Activated naive CD4-positive, alpha-beta T cell treated with anti-CD3 and anti-CD28 coated beads, Interleukin-2, amount 50 U/mL, for 24 hours (primary cell): ENCODE results near the gene LMF1.
A peak's percentile ranks its signal among the peaks of the same experiment; 100 is the strongest.

Experiments used
- H3K27ac Mint-ChIP-seq: one replicate; pipeline ENCODE4 v1.8.0; 2021; ENCODE audit warnings: mild to moderate bottlenecking, mixed read lengths
- H3K27me3 Mint-ChIP-seq: one replicate; pipeline ENCODE4 v1.8.0; 2021; ENCODE audit warnings: mixed read lengths
- H3K36me3 Mint-ChIP-seq: one replicate; pipeline ENCODE4 v1.8.0; 2021; ENCODE audit warnings: mixed read lengths
- H3K4me1 Mint-ChIP-seq: one replicate; pipeline ENCODE4 v1.8.0; 2021; ENCODE audit warnings: mixed read lengths
- H3K4me3 Mint-ChIP-seq: one replicate; pipeline ENCODE4 v1.8.0; 2021; ENCODE audit warnings: mild to moderate bottlenecking, mixed read lengths
- H3K9me3 Mint-ChIP-seq: one replicate; pipeline ENCODE4 v1.8.0; 2021; ENCODE audit warnings: mixed read lengths

Gene LMF1

DNA sequence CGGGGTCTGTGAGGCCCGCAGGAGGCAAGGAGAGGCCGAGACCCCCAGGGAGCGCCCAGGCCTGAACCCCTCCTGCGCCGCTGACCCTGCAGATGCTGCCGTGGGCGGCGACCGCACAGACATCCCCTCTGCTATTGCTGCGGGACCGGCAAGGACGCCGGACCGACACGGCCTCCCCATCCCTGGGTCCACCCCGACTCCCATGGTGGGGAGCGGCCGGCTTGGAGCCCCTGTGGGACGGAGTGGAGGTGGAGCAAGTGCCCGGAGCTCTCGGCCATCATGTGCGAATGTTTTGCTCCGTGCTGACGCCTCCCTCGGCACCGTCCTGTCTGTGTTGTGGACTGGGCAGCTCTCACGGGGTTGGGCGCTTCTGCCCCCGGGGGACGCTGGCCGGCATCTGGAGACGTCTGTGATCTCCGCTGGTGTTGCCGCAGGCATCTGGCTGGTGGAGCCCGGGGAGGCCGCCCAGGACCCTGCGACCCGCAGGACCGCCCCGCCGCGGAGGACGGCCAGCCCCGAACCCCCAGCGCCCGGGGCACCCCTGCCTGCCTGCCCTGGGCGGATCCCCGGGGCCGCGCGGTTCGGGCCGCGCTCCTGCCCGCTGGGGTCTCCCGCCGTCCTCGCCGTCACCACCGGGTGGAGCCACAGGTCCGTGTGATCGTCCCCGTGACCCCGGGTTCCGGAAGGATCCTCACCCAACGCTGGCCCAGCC lies 157.4 kb downstream of the LMF1 start:
- peak overlapping the region; percentile 20 for H3K4me3 Mint-ChIP-seq
- no peaks in the 10 kb centered on the region for H3K9me3 Mint-ChIP-seq
- H3K27ac Mint-ChIP-seq = no peak overlapping the region
- H3K27me3 Mint-ChIP-seq = peaks cover 9% of the 10 kb centered on the region
- no peaks in the 10 kb centered on the region for H3K36me3 Mint-ChIP-seq
- H3K4me1 Mint-ChIP-seq = peaks cover 16% of the 10 kb centered on the region

DNA sequence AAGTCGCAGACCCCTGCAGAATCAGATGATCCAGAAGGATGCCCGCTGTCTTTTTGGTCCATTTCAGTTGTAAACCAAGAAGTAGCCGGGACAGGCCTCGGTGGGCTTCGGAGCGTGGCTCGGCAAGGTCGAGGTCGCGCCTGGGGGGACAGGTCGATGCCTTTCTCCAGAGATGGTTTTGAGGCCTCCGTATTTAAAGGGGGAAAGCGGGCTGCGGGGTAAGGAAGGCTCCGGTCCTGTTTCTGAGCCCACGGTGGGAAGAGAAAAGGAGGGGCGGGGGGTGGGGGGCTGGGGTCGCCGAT lies 162.7 kb downstream of the LMF1 start:
- peaks cover 4% of the 10 kb centered on the region for H3K27me3 Mint-ChIP-seq
- no peaks in the 10 kb centered on the region for H3K9me3 Mint-ChIP-seq
- no peaks in the 10 kb centered on the region for H3K36me3 Mint-ChIP-seq
- peak overlapping the region; percentile 97 for H3K4me3 Mint-ChIP-seq
- peaks cover 19% of the 10 kb centered on the region for H3K4me1 Mint-ChIP-seq
- peak overlapping the region; percentile 95 for H3K27ac Mint-ChIP-seq

DNA sequence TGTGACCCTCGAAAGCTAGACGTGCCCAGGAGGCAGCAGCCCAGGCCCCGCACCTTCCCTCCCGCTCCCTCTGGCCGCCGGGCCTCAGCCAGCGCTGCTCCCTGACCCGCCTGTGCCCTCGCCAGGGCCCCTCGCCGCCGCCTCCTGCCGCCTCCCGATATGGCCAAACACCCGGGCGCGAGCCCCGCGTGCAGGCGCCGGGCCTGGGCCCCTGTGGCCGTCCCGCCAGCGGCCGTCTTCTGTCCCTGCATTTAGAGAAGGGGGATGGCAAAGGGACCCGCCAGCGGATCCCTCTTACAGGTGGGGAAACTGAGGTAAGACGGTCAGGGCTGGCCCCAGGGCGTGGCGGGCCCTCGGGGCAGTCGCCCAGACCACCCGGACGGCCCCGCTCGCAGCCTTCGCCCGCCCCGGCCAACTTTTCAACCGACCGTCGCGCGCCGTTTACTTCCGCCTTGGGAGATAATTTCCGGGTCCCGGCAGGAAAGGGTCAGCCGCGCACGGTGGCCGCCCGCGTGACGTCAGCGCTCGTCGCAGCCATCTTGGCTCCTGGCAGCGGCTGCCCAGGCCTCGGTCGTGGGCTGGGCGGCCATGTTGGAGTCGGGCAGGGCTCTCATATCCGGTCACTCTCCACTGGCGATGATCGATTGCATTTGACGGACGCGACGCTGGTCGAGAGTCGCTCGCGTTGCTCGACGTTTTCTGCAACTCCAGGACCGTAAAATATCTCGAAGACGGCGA lies 163.3 kb downstream of the LMF1 start:
- peak overlapping the region; percentile 95 for H3K27ac Mint-ChIP-seq
- no peaks in the 10 kb centered on the region for H3K36me3 Mint-ChIP-seq
- H3K4me3 Mint-ChIP-seq = peak overlapping the region; percentile 97
- H3K27me3 Mint-ChIP-seq = no peaks in the 10 kb centered on the region
- peaks cover 16% of the 10 kb centered on the region for H3K4me1 Mint-ChIP-seq
- no peaks in the 10 kb centered on the region for H3K9me3 Mint-ChIP-seq

DNA sequence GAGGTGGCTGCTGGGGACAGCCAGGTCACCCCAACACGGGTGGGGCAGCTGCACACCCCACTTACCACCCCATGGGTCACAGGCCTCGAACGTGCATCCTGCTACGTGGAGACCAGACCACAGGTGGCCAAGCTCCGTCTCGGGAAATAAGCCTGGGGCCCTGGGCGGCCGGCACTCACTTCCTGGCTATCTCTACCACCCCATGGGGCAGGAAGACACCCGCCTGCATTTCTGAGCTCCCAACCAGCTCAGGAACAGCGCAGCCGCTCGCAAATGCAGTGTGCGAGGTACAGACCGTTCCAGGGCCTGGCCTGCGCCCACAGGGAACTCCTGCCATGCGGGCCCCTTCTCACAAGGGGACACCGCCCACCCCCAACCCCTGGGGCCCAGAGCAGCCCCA lies 165.3 kb downstream of the LMF1 start:
- peaks cover 1% of the 10 kb centered on the region for H3K27me3 Mint-ChIP-seq
- H3K9me3 Mint-ChIP-seq = no peaks in the 10 kb centered on the region
- peaks cover 16% of the 10 kb centered on the region for H3K4me1 Mint-ChIP-seq
- no peaks in the 10 kb centered on the region for H3K36me3 Mint-ChIP-seq
- no peak overlapping the region for H3K27ac Mint-ChIP-seq
- no peak overlapping the region for H3K4me3 Mint-ChIP-seq

DNA sequence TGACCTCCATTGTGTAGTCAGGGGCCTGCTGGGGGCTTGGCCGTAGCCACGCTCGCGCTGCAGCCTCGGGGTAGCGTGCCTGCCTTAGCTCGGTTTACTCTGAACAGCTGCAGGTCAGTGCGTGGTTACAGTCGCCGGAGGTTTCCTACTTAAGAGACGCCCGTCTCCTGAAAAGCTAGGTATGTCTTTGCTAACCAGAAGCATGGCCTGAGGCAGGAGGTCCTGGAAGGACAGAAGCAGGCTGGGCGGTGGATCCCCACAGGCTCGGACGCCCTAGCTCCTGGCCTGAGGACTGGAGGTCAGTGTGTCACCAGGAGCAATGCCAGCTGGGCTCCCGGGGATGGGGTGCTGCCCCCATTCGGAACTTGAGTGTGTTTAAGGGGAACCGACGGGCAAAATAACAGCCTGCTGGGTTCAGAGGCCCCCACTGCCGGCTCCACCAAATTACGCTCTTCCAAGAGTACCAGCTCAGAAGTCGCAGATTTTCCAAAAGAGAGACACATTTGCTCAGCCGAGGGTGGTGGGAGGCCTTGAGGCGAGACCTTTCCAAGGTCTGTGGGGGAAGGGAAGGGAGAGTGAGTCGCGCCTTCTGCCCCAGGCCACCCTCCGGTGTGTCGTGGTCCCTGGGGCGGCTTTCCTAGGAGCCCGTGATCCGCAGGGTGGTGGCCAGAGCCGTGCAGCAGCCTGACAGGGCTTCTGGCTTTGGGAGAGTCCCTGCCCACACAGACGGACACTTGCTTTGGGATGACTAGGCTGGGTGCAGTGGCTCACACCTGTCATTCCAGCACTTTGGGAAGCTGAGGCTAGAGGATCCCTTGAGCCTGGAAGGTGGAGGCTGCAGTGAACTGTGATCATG lies 166.4 kb downstream of the LMF1 start:
- Mint-ChIP-seq H3K27ac (no peak overlapping the region), H3K4me1 (peaks cover 14% of the 10 kb centered on the region), H3K27me3 (peaks cover 1% of the 10 kb centered on the region), H3K4me3 (no peak overlapping the region), H3K36me3 (no peaks in the 10 kb centered on the region), H3K9me3 (no peaks in the 10 kb centered on the region)

DNA sequence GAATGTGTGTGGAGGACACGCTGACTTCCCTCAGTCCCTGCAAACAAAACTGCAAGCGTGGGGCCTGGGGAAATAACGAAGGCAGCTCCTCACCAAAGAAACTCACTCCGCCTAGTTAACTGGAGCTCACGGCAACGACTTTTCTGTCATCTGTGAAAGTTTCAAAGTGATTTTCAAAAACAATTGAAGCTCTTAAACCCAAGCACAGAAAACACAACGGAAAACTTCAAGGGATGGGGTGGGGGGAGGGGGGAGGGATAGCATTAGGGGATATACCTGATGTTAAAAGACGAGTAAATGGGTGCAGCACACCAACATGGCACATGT lies 167.1 kb downstream of the LMF1 start:
- Mint-ChIP-seq H3K4me1 (peaks cover 9% of the 10 kb centered on the region), H3K4me3 (no peak overlapping the region), H3K9me3 (no peaks in the 10 kb centered on the region), H3K27me3 (peaks cover 1% of the 10 kb centered on the region), H3K27ac (no peak overlapping the region), H3K36me3 (no peaks in the 10 kb centered on the region)
